SKM-1 (cell line): ENCODE results near the gene PDIA5.
"Not testable (repeated sequence)": the region's sequence is repeated elsewhere in the genome, so short reads cannot be mapped to it uniquely, and the experiment has no call there.

Source experiments
- DNase-seq: peaks from one replicate; lab custom pipeline; 2025; ENCODE audit not compliant: unreplicated experiment; lab: John Stamatoyannopoulos, UW

PDIA5 gene

DNA sequence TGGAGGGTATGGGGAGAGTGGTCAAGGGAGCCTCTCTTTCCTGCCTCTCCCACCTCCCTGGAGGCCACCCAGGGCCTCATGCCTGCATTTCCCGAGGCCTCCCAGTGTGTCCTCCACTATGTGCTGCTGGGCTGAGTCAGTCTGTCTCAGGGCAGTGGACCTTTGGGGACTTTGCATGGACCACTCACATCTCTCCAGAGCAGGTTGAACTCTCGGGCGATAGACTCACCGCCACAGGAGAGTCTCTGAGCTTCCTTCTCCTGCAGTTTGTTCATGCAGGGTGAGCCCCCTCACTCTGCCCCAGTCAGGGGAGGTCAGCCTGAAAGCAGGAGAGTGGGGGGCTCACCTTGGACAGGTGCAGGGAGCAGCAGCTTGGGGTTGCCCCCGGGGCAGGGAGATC lies 74.5 kb downstream of the PDIA5 start:
- no peak for DNase-seq

GRCh38 chr3:123143669-123144411 lies 77.0 kb downstream of the PDIA5 start:
- DNase-seq, result no peak

DNA sequence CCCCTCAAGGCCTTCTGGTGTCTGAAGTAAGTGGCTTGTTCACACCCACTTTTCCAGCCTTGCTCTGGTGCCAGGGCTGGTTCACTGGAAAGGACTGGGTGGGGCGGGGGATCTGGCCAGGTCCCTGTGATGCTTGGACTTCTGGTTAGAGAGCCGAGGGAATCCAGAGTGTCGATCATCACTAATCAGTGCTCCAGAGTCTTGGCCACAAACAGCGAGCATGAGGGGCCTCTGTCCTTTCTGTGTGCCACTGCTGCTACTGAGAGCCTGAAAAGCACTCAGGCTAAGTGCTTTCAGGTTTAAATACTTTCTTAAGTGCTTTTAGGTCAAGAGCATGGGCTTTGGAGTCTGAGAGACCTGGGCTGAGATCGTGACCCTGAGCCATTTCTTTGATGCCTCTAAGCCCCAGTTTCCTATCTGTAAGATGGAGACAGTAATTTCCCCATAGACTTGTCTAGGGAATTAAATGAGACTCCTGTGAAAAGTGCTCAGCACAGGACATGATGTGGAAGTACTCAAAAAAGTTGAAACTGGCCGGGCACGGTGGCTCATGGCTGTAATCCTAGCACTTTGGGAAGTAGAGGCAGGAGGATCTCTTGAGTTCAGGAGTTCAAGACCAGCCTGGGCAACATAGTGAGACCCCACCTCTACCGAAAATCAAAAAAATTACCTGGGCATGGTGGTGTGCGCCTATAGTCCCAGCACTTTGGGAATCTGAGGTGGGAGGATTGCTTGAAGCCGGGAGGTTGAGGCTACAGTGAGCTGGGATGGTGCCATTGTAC lies 81.1 kb downstream of the PDIA5 start:
- DNase-seq, result no peak

- DNase-seq, result no peak
These were observed 81.9 kb downstream of the PDIA5 start for GRCh38 chr3:123148772-123149171.

- no peak for DNase-seq
These were observed 82.7 kb downstream of the PDIA5 start for GRCh38 chr3:123149525-123149924.

- DNase-seq, result no peak
These were observed 83.8 kb downstream of the PDIA5 start for GRCh38 chr3:123150449-123151215.

- no peak for DNase-seq
These were observed 84.5 kb downstream of the PDIA5 start for GRCh38 chr3:123151251-123151705.

DNA sequence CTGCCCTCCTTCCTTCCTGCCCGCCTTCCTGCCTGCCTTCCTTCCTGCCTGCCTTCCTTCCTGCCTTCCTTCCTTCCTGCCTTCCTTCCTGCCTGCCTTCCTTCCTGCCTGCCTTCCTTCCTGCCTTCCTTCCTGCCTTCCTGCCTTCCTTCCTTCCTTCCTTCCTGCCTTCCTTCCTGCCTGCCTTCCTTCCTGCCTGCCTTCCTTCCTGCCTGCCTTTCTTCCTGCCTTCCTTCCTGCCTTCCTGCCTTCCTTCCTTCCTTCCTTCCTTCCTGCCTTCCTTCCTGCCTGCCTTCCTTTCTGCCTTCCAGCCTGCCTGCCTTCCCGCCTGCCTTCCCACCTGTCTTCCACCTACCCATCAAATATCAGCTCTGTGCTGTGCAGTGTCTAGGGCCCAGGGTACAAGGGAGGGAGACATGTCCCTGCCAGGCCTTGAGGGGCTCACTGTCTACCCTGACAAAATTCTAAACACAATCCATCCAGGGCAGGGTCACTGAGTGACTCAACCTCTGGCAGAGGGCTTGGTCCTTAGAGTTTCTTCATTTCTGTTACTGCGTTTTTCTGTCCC lies 85.1 kb downstream of the PDIA5 start:
- not testable (repeated sequence) for DNase-seq

DNA sequence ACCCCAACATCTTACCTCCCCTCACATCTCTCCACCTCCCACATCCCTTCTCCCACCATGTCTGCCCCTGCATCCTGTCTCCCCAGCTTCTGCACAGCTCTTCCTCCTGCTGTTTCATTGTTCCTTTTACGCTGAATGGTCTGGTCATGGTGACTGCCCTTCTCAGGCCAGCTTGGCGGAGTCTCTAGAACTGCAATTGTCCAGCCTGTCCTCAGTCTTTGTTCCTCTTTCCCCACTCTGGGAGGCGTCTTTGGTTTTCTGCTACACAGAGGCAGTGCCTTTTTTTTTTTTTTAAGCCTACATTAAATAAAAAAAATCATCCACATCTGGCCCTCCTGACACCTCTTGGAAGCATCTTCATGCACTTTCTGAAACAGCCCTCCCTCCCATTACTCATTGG lies 85.9 kb downstream of the PDIA5 start:
- no peak for DNase-seq

GRCh38 chr3:123153125-123154019 lies 86.5 kb downstream of the PDIA5 start:
- DNase-seq, result no peak

GRCh38 chr3:123154020-123154985 lies 87.5 kb downstream of the PDIA5 start:
- no peak for DNase-seq

DNA sequence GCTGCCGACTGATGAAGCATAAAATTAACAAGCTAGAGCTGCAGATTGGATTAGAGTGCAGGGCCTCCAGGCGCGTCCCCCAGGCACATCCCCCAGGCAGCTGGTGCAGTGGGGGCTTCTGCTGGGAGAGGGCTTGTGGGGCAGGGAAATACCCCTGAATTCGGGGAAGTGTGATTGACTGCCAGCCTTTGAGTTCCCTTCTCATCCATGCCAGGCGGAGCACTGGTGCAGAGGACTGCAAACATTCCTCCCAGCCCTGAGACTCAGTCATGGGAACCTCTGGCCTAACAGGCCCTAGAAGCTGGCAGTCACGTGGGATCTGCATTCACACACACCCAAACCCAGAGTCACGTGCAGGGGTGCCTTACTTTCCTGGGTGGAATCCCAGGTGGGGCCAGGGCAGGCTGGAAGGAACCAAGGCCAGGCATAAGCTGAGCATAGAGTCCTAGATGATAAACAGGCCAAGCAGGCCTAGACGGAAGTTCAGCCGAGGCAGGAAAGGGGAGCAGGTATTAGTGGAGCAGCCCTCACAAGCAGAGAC lies 88.7 kb downstream of the PDIA5 start:
- DNase-seq, result no peak

DNA sequence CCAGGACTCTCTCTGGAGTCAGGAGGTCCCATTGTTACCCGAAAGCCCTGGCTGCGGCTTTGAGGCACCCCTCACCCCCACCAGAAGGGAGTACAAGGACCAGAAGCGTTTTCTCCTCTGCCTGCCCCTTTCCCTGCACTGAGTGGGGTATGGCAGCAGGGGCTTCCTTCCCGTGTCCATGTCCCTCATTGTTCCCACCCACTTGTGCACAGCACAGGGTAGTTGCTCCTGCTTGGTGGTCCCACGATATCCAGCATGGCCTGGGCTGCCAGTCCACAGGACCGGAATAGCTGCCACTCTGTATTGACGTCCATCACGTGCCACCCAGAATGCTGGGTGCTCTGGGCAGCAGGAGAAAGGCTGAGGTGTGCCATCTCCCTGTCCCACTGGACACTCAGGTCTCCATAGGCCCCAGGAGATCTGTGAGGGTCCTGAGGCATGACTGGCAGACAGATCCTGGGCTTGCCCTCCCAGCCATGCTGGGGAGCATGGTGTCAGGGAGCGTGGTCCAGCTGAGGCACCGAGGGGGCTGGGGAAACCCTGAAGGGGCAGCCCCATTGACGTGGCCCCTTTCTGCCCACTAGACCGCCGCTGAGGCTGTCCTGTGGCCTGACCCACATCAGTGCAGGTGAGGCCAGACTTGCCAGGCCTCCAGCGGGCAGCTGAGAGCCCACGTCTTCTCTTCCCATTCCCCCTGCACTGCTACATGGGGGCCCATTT lies 89.6 kb downstream of the PDIA5 start:
- DNase-seq, result no peak

DNA sequence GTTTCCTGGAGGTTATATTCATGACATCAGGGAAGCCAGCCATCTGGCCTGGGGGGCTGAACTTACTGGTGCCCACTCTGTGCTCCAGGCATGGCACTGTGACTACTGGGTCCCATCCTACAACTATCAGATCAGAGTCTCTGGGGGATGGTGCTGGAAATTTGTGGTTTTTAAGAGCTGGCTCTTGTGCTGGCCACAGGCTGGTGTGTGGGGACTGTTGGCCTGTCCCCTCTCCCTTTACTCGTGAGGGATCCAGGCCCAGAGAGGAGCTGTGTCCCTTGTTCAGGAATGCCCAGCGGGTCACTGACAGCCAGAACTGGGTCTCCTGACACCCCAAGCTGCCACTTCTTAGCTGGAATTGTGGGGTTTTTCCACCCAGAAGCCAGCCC lies 90.4 kb downstream of the PDIA5 start:
- no peak for DNase-seq

DNA sequence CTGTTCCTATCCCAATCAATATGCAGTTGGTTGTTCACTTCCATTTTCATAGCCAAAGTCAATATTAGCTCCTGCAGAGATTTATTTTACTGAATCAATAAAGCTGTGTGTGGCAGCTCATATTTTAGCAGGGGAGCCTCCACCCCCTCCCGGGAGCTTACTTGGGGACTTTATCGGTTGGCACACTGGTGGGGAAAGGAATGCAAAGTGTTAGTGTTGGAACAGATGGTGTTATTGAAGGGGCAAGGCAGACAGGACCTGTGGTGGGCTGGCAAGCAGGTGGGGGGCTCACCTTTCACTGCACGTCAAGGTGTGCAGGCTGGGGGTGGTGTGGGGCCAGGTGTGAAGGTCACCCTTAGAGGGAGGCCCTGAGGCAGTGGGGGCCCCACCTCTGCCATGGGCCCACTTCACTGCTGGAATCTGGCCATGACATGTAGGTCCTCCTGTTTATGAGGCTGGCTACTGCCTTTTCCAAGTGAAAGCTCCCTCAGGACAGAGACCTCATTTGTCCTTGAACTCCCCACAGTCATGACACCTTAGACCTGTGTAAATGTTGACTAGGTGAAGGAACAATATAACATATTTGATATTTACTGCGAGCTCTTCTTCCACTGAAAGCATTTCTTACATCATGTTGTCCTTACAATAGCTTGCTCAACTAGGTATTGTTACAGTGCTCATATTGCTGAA lies 90.9 kb downstream of the PDIA5 start:
- DNase-seq, result no peak

GRCh38 chr3:123158330-123158729 lies 91.5 kb downstream of the PDIA5 start:
- DNase-seq, result no peak

DNA sequence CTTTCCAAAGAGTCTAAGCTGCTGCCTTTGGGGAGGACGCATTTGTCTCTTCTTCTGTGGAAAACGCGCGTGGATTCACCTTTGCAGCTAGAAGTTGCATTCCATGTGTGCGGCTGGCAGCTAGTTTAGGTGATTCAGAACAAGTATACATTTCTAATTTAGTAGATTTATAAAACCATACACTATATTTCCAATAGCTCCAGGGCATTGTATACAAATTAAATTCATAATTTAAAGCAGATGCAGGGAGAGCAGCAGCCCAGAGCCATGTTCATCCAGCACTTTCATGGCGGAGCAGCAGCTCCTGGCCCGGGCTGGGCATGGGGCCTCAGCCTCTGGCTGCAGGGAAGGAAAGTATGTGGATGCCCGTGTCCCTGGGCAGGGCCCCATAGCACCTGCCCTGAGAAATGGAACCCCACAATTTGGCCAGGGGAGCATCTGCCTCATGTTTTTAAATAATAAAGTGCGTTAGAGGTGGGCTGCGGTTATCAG lies 92.1 kb downstream of the PDIA5 start:
- DNase-seq, result no peak
